ENCODE measurements around the gene TSC22D2. TPM values are rescaled to one million over a fixed set of nuclear protein-coding genes. Genes with fewer than 3 reads are reported as not detected.
A peak's percentile ranks its signal among the peaks of the same experiment; 100 is the strongest.

TSC22D2 gene
- total and polyA plus RNA-seq, 2 experiments from 2014 or later, result 34.9 to 38.8 TPM

GRCh38 chr3:150390087-150390486, 18.0 kb upstream of the TSC22D2 start:
- no peak overlapping the region for H3K4me3 ChIP-seq
- no peak overlapping the region for H3K4me2 ChIP-seq
- H3K27me3 ChIP-seq, result no peaks in the 10 kb centered on the region
- H3K9me3 ChIP-seq (ENCODE audit: low read depth), result no peaks in the 10 kb centered on the region
- H3K9me2 ChIP-seq (replicated peaks; ENCODE audit: insufficient read depth), result no peaks in the 10 kb centered on the region
- TF ChIP-seq, protein P1, sequence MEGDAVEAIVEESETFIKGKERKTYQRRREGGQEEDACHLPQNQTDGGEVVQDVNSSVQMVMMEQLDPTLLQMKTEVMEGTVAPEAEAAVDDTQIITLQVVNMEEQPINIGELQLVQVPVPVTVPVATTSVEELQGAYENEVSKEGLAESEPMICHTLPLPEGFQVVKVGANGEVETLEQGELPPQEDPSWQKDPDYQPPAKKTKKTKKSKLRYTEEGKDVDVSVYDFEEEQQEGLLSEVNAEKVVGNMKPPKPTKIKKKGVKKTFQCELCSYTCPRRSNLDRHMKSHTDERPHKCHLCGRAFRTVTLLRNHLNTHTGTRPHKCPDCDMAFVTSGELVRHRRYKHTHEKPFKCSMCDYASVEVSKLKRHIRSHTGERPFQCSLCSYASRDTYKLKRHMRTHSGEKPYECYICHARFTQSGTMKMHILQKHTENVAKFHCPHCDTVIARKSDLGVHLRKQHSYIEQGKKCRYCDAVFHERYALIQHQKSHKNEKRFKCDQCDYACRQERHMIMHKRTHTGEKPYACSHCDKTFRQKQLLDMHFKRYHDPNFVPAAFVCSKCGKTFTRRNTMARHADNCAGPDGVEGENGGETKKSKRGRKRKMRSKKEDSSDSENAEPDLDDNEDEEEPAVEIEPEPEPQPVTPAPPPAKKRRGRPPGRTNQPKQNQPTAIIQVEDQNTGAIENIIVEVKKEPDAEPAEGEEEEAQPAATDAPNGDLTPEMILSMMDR (IDR thresholded peaks at IDR 0.05; ENCODE audit: poor library complexity), result no peak
- TF ChIP-seq EZH2 (IDR thresholded peaks at IDR 0.05; ENCODE audit: borderline replicate concordance) (no peak), EZH2phosphoT487 (IDR thresholded peaks at IDR 0.05; ENCODE audit: low read depth, severe bottlenecking, unreplicated experiment) (no peak)
- H3K36me3 ChIP-seq (replicated peaks; ENCODE audit: insufficient read depth, low read depth), result no peaks in the 10 kb centered on the region
- DNase-seq (ENCODE audit: low spot score), result no peak
- no peak overlapping the region for H3K27ac ChIP-seq
- H3K4me1 ChIP-seq (ENCODE audit: insufficient read depth), result peaks cover 10% of the 10 kb centered on the region
- no peaks in the 10 kb centered on the region for H4K20me1 ChIP-seq (ENCODE audit: insufficient read depth, poor library complexity, severe bottlenecking)
- no peak overlapping the region for H2AFZ ChIP-seq
- no peaks in the 10 kb centered on the region for H3K79me2 ChIP-seq

GRCh38 chr3:150391161-150391560, 16.9 kb upstream of the TSC22D2 start:
- Histone ChIP-seq H3K4me3 (no peak overlapping the region), H3K36me3 (replicated peaks; ENCODE audit: insufficient read depth, low read depth) (no peaks in the 10 kb centered on the region), H3K4me2 (no peak overlapping the region), H3K27me3 (no peaks in the 10 kb centered on the region), H2AFZ (no peak overlapping the region), H3K79me2 (no peaks in the 10 kb centered on the region), H3K4me1 (ENCODE audit: insufficient read depth) (peaks cover 10% of the 10 kb centered on the region), H3K9me3 (ENCODE audit: low read depth) (no peaks in the 10 kb centered on the region), H3K9me2 (replicated peaks; ENCODE audit: insufficient read depth) (no peaks in the 10 kb centered on the region), H4K20me1 (ENCODE audit: insufficient read depth, poor library complexity, severe bottlenecking) (no peaks in the 10 kb centered on the region), H3K27ac (no peak overlapping the region)
- DNase-seq (ENCODE audit: low spot score), result no peak
- TF ChIP-seq EZH2phosphoT487 (IDR thresholded peaks at IDR 0.05; ENCODE audit: low read depth, severe bottlenecking, unreplicated experiment), result no peak
- TF ChIP-seq EZH2 (IDR thresholded peaks at IDR 0.05; ENCODE audit: borderline replicate concordance), result no peak
- TF ChIP-seq, protein P1 (IDR thresholded peaks at IDR 0.05; ENCODE audit: poor library complexity), result no peak

- Histone ChIP-seq H3K27me3 (no peaks in the 10 kb centered on the region), H4K20me1 (ENCODE audit: insufficient read depth, poor library complexity, severe bottlenecking) (no peaks in the 10 kb centered on the region), H3K9me3 (ENCODE audit: low read depth) (no peaks in the 10 kb centered on the region), H3K4me3 (no peak overlapping the region), H3K27ac (no peak overlapping the region), H3K36me3 (replicated peaks; ENCODE audit: insufficient read depth, low read depth) (no peaks in the 10 kb centered on the region), H3K4me1 (ENCODE audit: insufficient read depth) (peaks cover 10% of the 10 kb centered on the region), H2AFZ (no peak overlapping the region), H3K4me2 (peak overlapping the region; percentile 0), H3K79me2 (no peaks in the 10 kb centered on the region), H3K9me2 (replicated peaks; ENCODE audit: insufficient read depth) (no peaks in the 10 kb centered on the region)
- 6% methylated on average over 1 of the region's 1 CpG for WGBS (ENCODE audit: low lambda C conversion rate, missing lambda C conversion rate)
- TF ChIP-seq EZH2 (IDR thresholded peaks at IDR 0.05; ENCODE audit: borderline replicate concordance) (no peak), EZH2phosphoT487 (IDR thresholded peaks at IDR 0.05; ENCODE audit: low read depth, severe bottlenecking, unreplicated experiment) (no peak)
- TF ChIP-seq, protein P1 (IDR thresholded peaks at IDR 0.05; ENCODE audit: poor library complexity), result no peak
- no peak for DNase-seq (ENCODE audit: low spot score)
These were observed 14.4 kb upstream of the TSC22D2 start for GRCh38 chr3:150393745-150394144.

DNA sequence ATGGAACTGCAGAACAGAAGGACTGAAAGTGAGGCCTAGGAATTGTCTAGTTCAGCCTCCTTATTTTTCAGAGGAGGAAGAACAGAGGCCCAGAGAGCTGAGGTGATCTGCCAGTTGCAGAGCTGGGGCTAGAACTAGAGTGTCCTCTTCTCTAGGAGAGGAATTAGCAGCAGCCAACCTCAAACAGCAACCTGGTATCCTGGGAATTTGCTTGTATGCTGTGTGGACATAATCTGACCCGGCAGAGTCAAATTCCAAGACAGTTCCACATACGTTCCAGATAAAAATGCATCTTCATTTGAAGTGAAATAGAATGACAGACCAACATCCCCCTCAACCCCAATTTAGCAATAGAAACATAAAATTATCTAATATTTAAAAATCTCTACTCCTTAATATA, 13.5 kb upstream of the TSC22D2 start:
- H3K4me2 ChIP-seq, result no peak overlapping the region
- H3K9me2 ChIP-seq (replicated peaks; ENCODE audit: insufficient read depth), result no peaks in the 10 kb centered on the region
- H3K36me3 ChIP-seq (replicated peaks; ENCODE audit: insufficient read depth, low read depth), result no peaks in the 10 kb centered on the region
- no peak overlapping the region for H2AFZ ChIP-seq
- no peaks in the 10 kb centered on the region for H3K79me2 ChIP-seq
- 60% methylated on average over 2 of the region's 2 CpGs for WGBS (ENCODE audit: low lambda C conversion rate, missing lambda C conversion rate)
- no peaks in the 10 kb centered on the region for H3K9me3 ChIP-seq (ENCODE audit: low read depth)
- H3K27me3 ChIP-seq, result no peaks in the 10 kb centered on the region
- no peaks in the 10 kb centered on the region for H4K20me1 ChIP-seq (ENCODE audit: insufficient read depth, poor library complexity, severe bottlenecking)
- H3K27ac ChIP-seq, result no peak overlapping the region
- H3K4me3 ChIP-seq, result no peak overlapping the region
- no peak for DNase-seq (ENCODE audit: low spot score)
- peaks cover 10% of the 10 kb centered on the region for H3K4me1 ChIP-seq (ENCODE audit: insufficient read depth)
- no peak for TF ChIP-seq EZH2phosphoT487 (IDR thresholded peaks at IDR 0.05; ENCODE audit: low read depth, severe bottlenecking, unreplicated experiment)
- TF ChIP-seq, protein P1 (IDR thresholded peaks at IDR 0.05; ENCODE audit: poor library complexity), result no peak
- TF ChIP-seq EZH2 (IDR thresholded peaks at IDR 0.05; ENCODE audit: borderline replicate concordance), result no peak
